ENCODE data around the gene CFI. TPM values are rescaled to one million over a fixed set of nuclear protein-coding genes. Genes with fewer than 3 reads are reported as not detected.
A peak's percentile ranks its signal among the peaks of the same experiment; 100 is the strongest.

Gene CFI
- polyA plus RNA-seq, 4 donors: 6.5 to 43.7 (median 25.7) TPM

GRCh38 chr4:109811707-109812106 is 9.9 kb upstream of the CFI start:
- Histone ChIP-seq H3K9me3 (ENCODE audit: control insufficient read depth in 2 of 2, insufficient read depth in 1 of 2, low read depth in 1 of 2, low read length in 1 of 2) (no peaks in the 10 kb centered on the region), H3K4me3 (ENCODE audit: low read depth in 1 of 3, low read length in 3 of 3) (no peak overlapping the region), H3K36me3 (ENCODE audit: control insufficient read depth in 3 of 3, insufficient read depth in 2 of 3, low read depth in 1 of 3, low read length in 3 of 3) (no peaks in the 10 kb centered on the region), H3K27me3 (ENCODE audit: control insufficient read depth in 3 of 3, insufficient read depth in 3 of 3, low read length in 3 of 3) (no peaks in the 10 kb centered on the region), H3K4me1 (ENCODE audit: control insufficient read depth in 3 of 3, insufficient read depth in 2 of 3, low read depth in 1 of 3, low read length in 2 of 3) (peaks cover 0 to 5% (median 4%) of the 10 kb centered on the region in 3 donors), H3K27ac (ENCODE audit: low read depth in 1 of 3, low read length in 2 of 3) (no peak overlapping the region)
- 29 to 47% (median 29%) methylated on average over 3 of the region's 3 CpGs for WGBS, 3 donors
- DNase-seq (peak in 1 of 2 donors; percentile 33), FAIRE-seq (no peak)

DNA sequence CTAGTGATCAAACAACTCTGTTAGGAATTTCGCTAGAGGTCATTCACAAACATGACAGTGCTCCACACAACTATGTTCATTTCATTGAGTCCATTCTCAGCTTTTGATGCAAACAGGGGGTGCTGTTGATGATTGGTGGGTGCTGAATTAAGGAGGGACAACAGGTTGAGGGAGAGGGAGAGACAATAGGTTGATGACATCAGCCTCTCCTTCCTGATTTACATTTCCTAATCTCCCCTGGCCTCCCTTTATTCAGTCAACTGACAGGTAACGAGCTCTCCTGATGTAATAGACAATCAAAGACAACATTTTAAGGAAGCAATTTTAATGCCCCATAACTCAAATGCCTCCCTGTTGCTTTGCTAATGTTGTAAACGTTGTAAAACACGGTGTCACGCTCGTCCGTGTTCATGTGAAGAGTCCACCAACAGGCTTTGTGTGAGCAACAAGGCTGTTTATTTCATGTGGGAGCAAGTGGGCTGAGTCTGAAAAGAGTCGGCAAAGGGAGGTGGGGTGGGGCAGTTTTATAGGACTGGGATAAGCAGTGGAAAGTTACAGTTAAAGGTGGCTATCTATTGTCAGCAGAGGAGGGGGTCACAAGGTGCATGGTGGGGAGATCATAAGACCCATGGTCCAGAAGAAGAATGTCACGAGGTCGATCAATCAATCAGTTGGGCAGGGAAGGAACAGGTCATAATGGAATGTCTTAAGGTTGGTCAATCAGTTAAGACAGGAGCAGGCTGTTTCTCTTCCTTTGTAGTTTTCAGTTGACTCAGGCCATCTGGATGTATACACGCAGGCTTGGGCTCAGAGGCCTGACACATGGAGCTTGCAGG is 9.0 kb upstream of the CFI start:
- H3K27ac ChIP-seq (ENCODE audit: low read depth in 1 of 3, low read length in 2 of 3): no peak overlapping the region
- H3K9me3 ChIP-seq (ENCODE audit: control insufficient read depth in 2 of 2, insufficient read depth in 1 of 2, low read depth in 1 of 2, low read length in 1 of 2): no peaks in the 10 kb centered on the region
- no peak overlapping the region for H3K4me3 ChIP-seq (ENCODE audit: low read depth in 1 of 3, low read length in 3 of 3)
- no peaks in the 10 kb centered on the region for H3K36me3 ChIP-seq (ENCODE audit: control insufficient read depth in 3 of 3, insufficient read depth in 2 of 3, low read depth in 1 of 3, low read length in 3 of 3)
- 79 to 82% (median 81%) methylated on average over 11 of the region's 11 CpGs for WGBS, 3 donors
- peaks cover 0 to 3% (median 0%) of the 10 kb centered on the region in 3 donors for H3K4me1 ChIP-seq (ENCODE audit: control insufficient read depth in 3 of 3, insufficient read depth in 2 of 3, low read depth in 1 of 3, low read length in 2 of 3)
- FAIRE-seq: no peak
- no peak for DNase-seq
- no peaks in the 10 kb centered on the region for H3K27me3 ChIP-seq (ENCODE audit: control insufficient read depth in 3 of 3, insufficient read depth in 3 of 3, low read length in 3 of 3)

DNA sequence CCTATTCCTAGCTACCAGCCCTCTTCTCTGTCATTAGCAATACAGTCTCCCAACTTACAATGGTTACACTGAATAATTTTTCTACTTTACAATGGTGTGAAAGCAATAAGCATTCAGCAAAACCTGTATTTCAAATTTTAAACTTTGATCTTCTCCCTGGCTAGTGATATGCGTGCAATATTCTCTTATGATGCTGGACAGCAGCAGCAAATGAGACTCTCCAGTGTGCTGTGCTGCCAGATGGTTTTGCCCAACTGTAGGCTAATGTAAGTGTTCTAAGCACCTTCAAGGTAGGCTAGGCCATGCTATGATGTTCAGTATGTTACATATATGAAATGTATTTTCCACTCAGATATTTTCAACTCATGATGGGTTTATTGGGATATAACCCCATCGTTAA is 7.9 kb upstream of the CFI start:
- Histone ChIP-seq H3K36me3 (ENCODE audit: control insufficient read depth in 3 of 3, insufficient read depth in 2 of 3, low read depth in 1 of 3, low read length in 3 of 3) (no peaks in the 10 kb centered on the region), H3K27ac (ENCODE audit: low read depth in 1 of 3, low read length in 2 of 3) (no peak overlapping the region), H3K4me3 (ENCODE audit: low read depth in 1 of 3, low read length in 3 of 3) (no peak overlapping the region), H3K4me1 (ENCODE audit: control insufficient read depth in 3 of 3, insufficient read depth in 2 of 3, low read depth in 1 of 3, low read length in 2 of 3) (peaks cover 0 to 2% (median 0%) of the 10 kb centered on the region in 3 donors), H3K9me3 (ENCODE audit: control insufficient read depth in 2 of 2, insufficient read depth in 1 of 2, low read depth in 1 of 2, low read length in 1 of 2) (no peaks in the 10 kb centered on the region), H3K27me3 (ENCODE audit: control insufficient read depth in 3 of 3, insufficient read depth in 3 of 3, low read length in 3 of 3) (no peaks in the 10 kb centered on the region)
- FAIRE-seq (no peak), DNase-seq (no peak)
- WGBS, 3 donors: 82 to 90% (median 90%) methylated on average over 2 of the region's 2 CpGs

- no peaks in the 10 kb centered on the region for H3K9me3 ChIP-seq (ENCODE audit: control insufficient read depth in 2 of 2, insufficient read depth in 1 of 2, low read depth in 1 of 2, low read length in 1 of 2)
- FAIRE-seq: no peak
- no peak overlapping the region for H3K4me3 ChIP-seq (ENCODE audit: low read depth in 1 of 3, low read length in 3 of 3)
- H3K4me1 ChIP-seq (ENCODE audit: control insufficient read depth in 3 of 3, insufficient read depth in 2 of 3, low read depth in 1 of 3, low read length in 2 of 3): peaks cover 0 to 5% (median 0%) of the 10 kb centered on the region in 3 donors
- WGBS, 3 donors: 14 to 29% (median 16%) methylated on average over 4 of the region's 4 CpGs
- DNase-seq: peak; percentile 64 to 65
- no peaks in the 10 kb centered on the region for H3K27me3 ChIP-seq (ENCODE audit: control insufficient read depth in 3 of 3, insufficient read depth in 3 of 3, low read length in 3 of 3)
- no peak overlapping the region for H3K27ac ChIP-seq (ENCODE audit: low read depth in 1 of 3, low read length in 2 of 3)
- H3K36me3 ChIP-seq (ENCODE audit: control insufficient read depth in 3 of 3, insufficient read depth in 2 of 3, low read depth in 1 of 3, low read length in 3 of 3): no peaks in the 10 kb centered on the region
Measured at GRCh38 chr4:109803924-109804571, 2.2 kb upstream of the CFI start.

DNA sequence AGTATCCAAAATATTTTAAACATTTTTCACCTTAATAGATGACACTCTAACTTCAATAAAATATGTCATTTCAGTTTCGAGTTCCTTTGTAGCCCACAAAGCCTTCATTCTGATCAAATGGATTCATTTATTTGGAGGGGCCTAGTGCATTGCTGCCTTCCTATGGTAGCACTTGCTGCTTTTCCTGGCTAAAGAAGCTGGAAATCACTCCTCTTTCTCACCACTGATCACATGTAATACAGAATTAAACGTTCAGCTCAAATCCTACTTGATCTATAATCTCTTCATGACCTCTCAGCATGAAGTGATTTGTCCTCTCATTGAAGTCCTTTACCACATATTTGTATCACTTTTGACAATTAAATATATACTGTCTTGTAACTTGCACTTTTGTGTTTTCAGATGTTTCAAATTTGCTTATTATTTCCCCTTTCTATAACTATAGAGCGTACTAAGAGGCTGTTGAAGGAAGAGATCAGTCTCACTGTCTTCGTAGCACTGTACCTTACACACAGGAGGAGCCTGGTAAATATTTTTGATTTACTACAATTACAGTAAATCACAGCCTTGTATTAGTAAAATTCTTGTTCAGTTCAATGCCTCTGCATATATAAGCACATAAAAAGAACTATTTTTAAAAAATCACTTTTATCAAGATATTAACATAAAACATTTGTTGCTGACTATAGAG is 555 bp downstream of the CFI start:
- Histone ChIP-seq H3K9me3 (ENCODE audit: control insufficient read depth in 2 of 2, insufficient read depth in 1 of 2, low read depth in 1 of 2, low read length in 1 of 2) (peaks cover 0 to 4% of the 10 kb centered on the region in 2 donors), H3K4me1 (ENCODE audit: control insufficient read depth in 3 of 3, insufficient read depth in 2 of 3, low read depth in 1 of 3, low read length in 2 of 3) (peaks cover 0 to 5% (median 0%) of the 10 kb centered on the region in 3 donors), H3K27me3 (ENCODE audit: control insufficient read depth in 3 of 3, insufficient read depth in 3 of 3, low read length in 3 of 3) (no peaks in the 10 kb centered on the region), H3K27ac (ENCODE audit: low read depth in 1 of 3, low read length in 2 of 3) (peak overlapping the region in 1 of 3 donors; percentile 54), H3K4me3 (ENCODE audit: low read depth in 1 of 3, low read length in 3 of 3) (peak overlapping the region in 2 of 3 donors; percentile 19 to 41), H3K36me3 (ENCODE audit: control insufficient read depth in 3 of 3, insufficient read depth in 2 of 3, low read depth in 1 of 3, low read length in 3 of 3) (peaks cover 0 to 4% (median 0%) of the 10 kb centered on the region in 3 donors)
- WGBS, 3 donors: 49 to 56% (median 51%) methylated on average over 4 of the region's 4 CpGs
- FAIRE-seq (no peak), DNase-seq (peak in 1 of 2 donors; percentile 21)

GRCh38 chr4:109798866-109799265 is 2.9 kb downstream of the CFI start:
- Histone ChIP-seq H3K9me3 (ENCODE audit: control insufficient read depth in 2 of 2, insufficient read depth in 1 of 2, low read depth in 1 of 2, low read length in 1 of 2) (peaks cover 2 to 15% of the 10 kb centered on the region in 2 donors), H3K4me3 (ENCODE audit: low read depth in 1 of 3, low read length in 3 of 3) (no peak overlapping the region), H3K27me3 (ENCODE audit: control insufficient read depth in 3 of 3, insufficient read depth in 3 of 3, low read length in 3 of 3) (no peaks in the 10 kb centered on the region), H3K36me3 (ENCODE audit: control insufficient read depth in 3 of 3, insufficient read depth in 2 of 3, low read depth in 1 of 3, low read length in 3 of 3) (peaks cover 0 to 6% (median 0%) of the 10 kb centered on the region in 3 donors), H3K27ac (ENCODE audit: low read depth in 1 of 3, low read length in 2 of 3) (no peak overlapping the region), H3K4me1 (ENCODE audit: control insufficient read depth in 3 of 3, insufficient read depth in 2 of 3, low read depth in 1 of 3, low read length in 2 of 3) (peaks cover 0 to 5% (median 0%) of the 10 kb centered on the region in 3 donors)
- FAIRE-seq (no peak), DNase-seq (no peak)

GRCh38 chr4:109795059-109795458 is 6.7 kb downstream of the CFI start:
- 88 to 96% (median 93%) methylated on average over 6 of the region's 6 CpGs for WGBS, 3 donors
- peaks cover 2 to 21% of the 10 kb centered on the region in 2 donors for H3K9me3 ChIP-seq (ENCODE audit: control insufficient read depth in 2 of 2, insufficient read depth in 1 of 2, low read depth in 1 of 2, low read length in 1 of 2)
- H3K4me1 ChIP-seq (ENCODE audit: control insufficient read depth in 3 of 3, insufficient read depth in 2 of 3, low read depth in 1 of 3, low read length in 2 of 3): no peaks in the 10 kb centered on the region
- DNase-seq: no peak
- FAIRE-seq: no peak
- no peak overlapping the region for H3K4me3 ChIP-seq (ENCODE audit: low read depth in 1 of 3, low read length in 3 of 3)
- no peaks in the 10 kb centered on the region for H3K27me3 ChIP-seq (ENCODE audit: control insufficient read depth in 3 of 3, insufficient read depth in 3 of 3, low read length in 3 of 3)
- H3K27ac ChIP-seq (ENCODE audit: low read depth in 1 of 3, low read length in 2 of 3): no peak overlapping the region
- H3K36me3 ChIP-seq (ENCODE audit: control insufficient read depth in 3 of 3, insufficient read depth in 2 of 3, low read depth in 1 of 3, low read length in 3 of 3): peaks cover 0 to 6% (median 0%) of the 10 kb centered on the region in 3 donors

GRCh38 chr4:109787807-109788206 is 14.0 kb downstream of the CFI start:
- no peak overlapping the region for H3K4me3 ChIP-seq (ENCODE audit: low read depth in 1 of 3, low read length in 3 of 3)
- FAIRE-seq: no peak
- no peaks in the 10 kb centered on the region for H3K4me1 ChIP-seq (ENCODE audit: control insufficient read depth in 3 of 3, insufficient read depth in 2 of 3, low read depth in 1 of 3, low read length in 2 of 3)
- H3K36me3 ChIP-seq (ENCODE audit: control insufficient read depth in 3 of 3, insufficient read depth in 2 of 3, low read depth in 1 of 3, low read length in 3 of 3): no peaks in the 10 kb centered on the region
- H3K9me3 ChIP-seq (ENCODE audit: control insufficient read depth in 2 of 2, insufficient read depth in 1 of 2, low read depth in 1 of 2, low read length in 1 of 2): peaks cover 0 to 6% of the 10 kb centered on the region in 2 donors
- no peak for DNase-seq
- no peak overlapping the region for H3K27ac ChIP-seq (ENCODE audit: low read depth in 1 of 3, low read length in 2 of 3)
- WGBS, 3 donors: 74 to 97% (median 89%) methylated on average over 1 of the region's 1 CpG
- H3K27me3 ChIP-seq (ENCODE audit: control insufficient read depth in 3 of 3, insufficient read depth in 3 of 3, low read length in 3 of 3): no peaks in the 10 kb centered on the region
